ENCODE measurements around the gene TREM2. TPM values are rescaled to one million over a fixed set of nuclear protein-coding genes. Genes with fewer than 3 reads are reported as not detected.

Gene TREM2
- total RNA-seq, 6 experiments from 2014 or later, result not detected

DNA sequence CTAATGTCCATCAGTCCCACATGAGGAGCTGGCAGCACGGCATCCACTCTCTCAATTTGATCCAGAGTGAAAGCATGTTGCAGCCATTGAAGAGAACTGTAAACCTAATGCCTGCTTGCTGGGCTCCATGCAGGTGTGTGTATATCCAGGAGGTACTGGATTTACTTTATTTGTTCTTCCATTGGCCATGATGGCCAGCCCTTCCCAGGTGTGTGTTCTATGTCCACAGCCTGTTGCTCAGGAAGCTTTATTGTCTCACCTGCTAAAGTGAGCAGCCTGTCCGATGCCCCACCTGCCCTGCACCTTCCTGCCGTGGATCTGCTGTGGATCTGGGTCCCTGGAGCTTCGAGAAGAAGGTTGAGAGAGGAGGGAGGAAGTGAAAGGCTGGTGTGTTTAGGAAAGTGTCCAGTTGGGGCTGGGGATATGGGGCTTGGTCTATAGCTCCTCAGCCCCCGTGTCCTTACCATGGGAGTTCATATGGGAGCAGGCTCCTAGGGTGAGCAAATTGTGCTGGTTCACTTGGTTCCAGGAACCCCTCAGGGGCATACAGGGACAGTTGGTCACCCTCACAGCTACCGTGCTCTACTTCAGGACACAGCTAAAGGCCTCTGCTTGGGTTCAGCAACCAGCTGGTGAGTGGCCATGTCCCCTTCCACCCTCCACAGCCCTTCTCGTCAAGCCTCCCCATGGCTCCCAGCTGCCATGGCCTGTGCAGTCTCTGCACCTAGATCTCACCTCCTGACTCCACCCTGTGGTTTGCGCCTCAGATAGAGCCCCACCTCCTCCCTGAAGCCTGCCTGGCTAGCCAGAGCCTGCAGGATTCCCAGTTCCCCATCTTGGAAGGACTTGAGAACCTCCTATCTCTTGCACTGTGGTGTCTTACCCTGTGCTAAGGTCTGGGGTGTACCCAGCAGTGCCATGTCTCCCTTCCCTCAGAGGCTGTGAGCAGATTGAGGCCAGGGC, 25.3 kb upstream of the TREM2 start:
- no peak for DNase-seq
- Mint-ChIP-seq H3K4me3 (no peak overlapping the region), H3K4me1 (ENCODE audit: low read depth) (no peaks in the 10 kb centered on the region), H3K27me3 (ENCODE audit: insufficient read depth) (peaks cover 22% of the 10 kb centered on the region), H3K27ac (no peak overlapping the region), H3K9me3 (peaks cover 11% of the 10 kb centered on the region), H3K36me3 (ENCODE audit: low read depth) (no peaks in the 10 kb centered on the region)
- no peak for TF ChIP-seq CTCF (IDR thresholded peaks at IDR 0.05)

GRCh38 chr6:41186031-41186562, 23.2 kb upstream of the TREM2 start:
- Mint-ChIP-seq H3K27ac (no peak overlapping the region), H3K4me1 (ENCODE audit: low read depth) (no peaks in the 10 kb centered on the region), H3K27me3 (ENCODE audit: insufficient read depth) (peaks cover 28% of the 10 kb centered on the region), H3K4me3 (no peak overlapping the region), H3K36me3 (ENCODE audit: low read depth) (no peaks in the 10 kb centered on the region), H3K9me3 (peaks cover 11% of the 10 kb centered on the region)
- DNase-seq, result no peak
- no peak for TF ChIP-seq CTCF (IDR thresholded peaks at IDR 0.05)

DNA sequence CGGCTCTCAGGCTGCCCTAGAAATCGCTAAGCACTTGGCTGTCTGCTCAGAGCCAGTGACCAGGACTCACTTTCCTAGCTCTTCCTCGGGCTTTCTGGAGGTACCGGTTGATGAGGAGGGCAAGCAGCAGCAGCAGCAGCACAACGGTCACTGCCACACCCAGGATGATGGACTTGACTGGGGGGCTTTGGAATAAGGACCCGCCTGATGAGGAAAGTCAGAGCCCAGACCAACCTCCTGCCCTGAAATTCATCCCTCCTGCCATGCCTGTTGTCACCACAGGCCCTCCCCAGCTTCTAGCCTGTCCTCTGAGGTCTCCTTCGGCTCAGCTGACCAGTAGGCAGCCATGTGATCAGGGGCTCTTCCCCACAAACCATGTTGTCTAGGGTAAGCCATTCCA, 21.8 kb upstream of the TREM2 start:
- Mint-ChIP-seq H3K27ac (no peak overlapping the region), H3K4me3 (no peak overlapping the region), H3K27me3 (ENCODE audit: insufficient read depth) (peaks cover 34% of the 10 kb centered on the region), H3K36me3 (ENCODE audit: low read depth) (no peaks in the 10 kb centered on the region), H3K4me1 (ENCODE audit: low read depth) (no peaks in the 10 kb centered on the region), H3K9me3 (peaks cover 6% of the 10 kb centered on the region)
- no peak for TF ChIP-seq CTCF (IDR thresholded peaks at IDR 0.05)
- DNase-seq, result no peak

DNA sequence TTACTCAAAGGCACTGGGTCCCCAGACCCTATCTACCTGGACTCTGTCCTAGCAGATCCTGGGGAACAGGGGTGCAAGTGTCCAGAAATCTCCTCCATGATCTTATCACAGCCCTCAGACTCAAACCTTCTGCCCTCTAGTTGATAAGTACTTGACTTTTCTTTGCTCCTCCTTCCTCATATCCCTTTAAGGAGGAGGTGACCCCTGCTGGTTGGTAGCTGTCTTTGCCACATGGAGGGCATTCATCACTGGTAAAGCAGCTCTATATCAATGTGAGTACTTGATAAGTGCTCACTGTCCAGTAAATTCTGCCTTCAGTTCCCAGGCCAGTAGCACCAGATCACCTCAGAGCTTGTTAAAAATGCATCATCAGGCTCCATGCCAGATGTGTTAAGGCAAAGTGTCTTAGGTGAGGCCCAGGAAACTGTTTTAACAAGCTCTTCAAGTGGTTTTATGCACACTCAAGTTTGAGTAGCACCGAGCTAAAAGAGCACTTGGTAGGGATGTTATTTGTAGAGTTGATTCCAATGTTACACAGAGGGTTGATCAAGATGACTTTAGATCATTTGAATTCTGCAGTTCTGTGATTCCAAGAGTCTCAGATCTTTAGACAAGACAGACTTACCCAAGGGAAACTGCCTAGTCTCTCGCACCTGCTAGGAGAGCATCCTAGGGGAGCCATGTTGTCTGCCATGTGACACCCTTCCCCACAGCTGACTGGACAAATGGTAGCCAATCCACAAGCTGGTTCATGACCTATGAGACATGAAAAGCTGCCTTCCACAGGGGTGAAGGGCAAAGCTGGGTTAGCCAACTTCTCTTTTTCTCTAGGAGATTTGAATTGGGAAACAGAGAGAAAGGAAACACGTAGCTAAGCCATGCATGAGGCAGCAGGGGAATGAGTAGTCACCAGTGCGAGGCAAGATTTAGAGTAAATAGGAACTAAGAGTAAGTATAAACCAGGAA, 19.4 kb upstream of the TREM2 start:
- no peak overlapping the region for H3K27ac Mint-ChIP-seq

More for the DNA sequence above, 19.4 kb upstream of the TREM2 start:
- no peak overlapping the region for H3K4me3 Mint-ChIP-seq
- TF ChIP-seq CTCF (IDR thresholded peaks at IDR 0.05), result peak; percentile 78
- peak; percentile 66 for DNase-seq
- no peaks in the 10 kb centered on the region for H3K4me1 Mint-ChIP-seq (ENCODE audit: low read depth)
- H3K27me3 Mint-ChIP-seq (ENCODE audit: insufficient read depth), result peaks cover 30% of the 10 kb centered on the region
- H3K9me3 Mint-ChIP-seq, result no peaks in the 10 kb centered on the region
- no peaks in the 10 kb centered on the region for H3K36me3 Mint-ChIP-seq (ENCODE audit: low read depth)

Data from HFFc6 (cell line).